IMR-90 (cell line): ENCODE measurements around the gene RNF212B. TPM values are rescaled to one million over a fixed set of nuclear protein-coding genes. Genes with fewer than 3 reads are reported as not detected.
"Not testable (repeated sequence)": the region's sequence is repeated elsewhere in the genome, so short reads cannot be mapped to it uniquely, and the experiment has no call there.

Experiments used
- ATAC-seq: fragments of 200-7000 bp; cut with Tn5 transposase; 2 replicates; pipeline ENCODE4 v1.9.1; 2020; ENCODE audit warnings: low read depth, mild to moderate bottlenecking, moderate library complexity
- BruUV-seq: library from RNA; stranded (reverse); fragments of 400-500 nt; replicated peaks from 2 replicates; lab custom pipeline; 2021; lab: Mats Ljungman, UMichigan
- CTCF ChIA-PET: fragments of 300-600 bp; formaldehyde crosslinking; extraction: SDS; loops from one replicate; lab custom pipeline; 2021; ENCODE audit warnings: antibody characterized with exemption; lab: Yijun Ruan, JAX
- POLR2A ChIA-PET: fragments of 300-600 bp; sonication (Branson Sonifier 250); formaldehyde crosslinking; loops from one replicate; lab custom pipeline; 2022; ENCODE audit warnings: antibody characterized with exemption; ENCODE audit not compliant: unreplicated experiment; lab: Charles Lee
- DNase-seq: peaks from one replicate; pipeline ENCODE4 v3.0.0; 2013
- H2AFZ ChIP-seq: replicated peaks from 2 replicates; pipeline ENCODE3; 2013; ENCODE audit warnings: low read length, mild to moderate bottlenecking; ENCODE audit not compliant: poor library complexity
- H2AK5ac ChIP-seq: 2 replicates; pipeline ENCODE4 v1.6.1; 2013; ENCODE audit warnings: low read depth, low read length, inconsistent platforms
- H2AK9ac ChIP-seq: replicated peaks from 2 replicates; pipeline ENCODE3; 2013; ENCODE audit warnings: mild to moderate bottlenecking, low read depth, low read length, moderate library complexity; ENCODE audit not compliant: poor library complexity
- H2BK120ac ChIP-seq: 2 replicates; pipeline ENCODE4 v1.6.1; 2013; ENCODE audit warnings: low read depth, low read length, inconsistent platforms
- H2BK15ac ChIP-seq: 3 replicates; pipeline ENCODE4 v1.6.1; 2013; ENCODE audit warnings: low read depth, low read length, inconsistent platforms
- H2BK20ac ChIP-seq: 2 replicates; pipeline ENCODE4 v1.6.1; 2013; ENCODE audit warnings: low read depth, mild to moderate bottlenecking, inconsistent platforms, low read length, moderate library complexity
- H2BK5ac ChIP-seq: 2 replicates; pipeline ENCODE4 v1.6.1; 2013; ENCODE audit warnings: mild to moderate bottlenecking, low read depth, low read length, inconsistent platforms; ENCODE audit not compliant: poor library complexity, severe bottlenecking
- H3K14ac ChIP-seq: replicated peaks from 2 replicates; pipeline ENCODE4 v1.6.1; 2013; ENCODE audit warnings: low read depth, low read length, inconsistent platforms
- H3K18ac ChIP-seq: 2 replicates; pipeline ENCODE4 v1.6.1; 2013; ENCODE audit warnings: low read depth, low read length, control low read depth
- H3K23ac ChIP-seq: 2 replicates; pipeline ENCODE4 v1.6.1; 2013; ENCODE audit warnings: low read depth, low read length, inconsistent platforms
- H3K27ac ChIP-seq: 2 replicates; pipeline ENCODE4 v1.5.1; 2013; ENCODE audit warnings: mild to moderate bottlenecking, control low read depth, low read length; ENCODE audit not compliant: insufficient read depth
- H3K27me3 ChIP-seq: 2 replicates; pipeline ENCODE4 v1.6.1; 2013; ENCODE audit warnings: low read length; ENCODE audit not compliant: control insufficient read depth, insufficient read depth
- H3K36me3 ChIP-seq: 2 replicates; pipeline ENCODE4 v1.6.1; 2013; ENCODE audit warnings: low read length, mixed read lengths; ENCODE audit not compliant: control insufficient read depth, insufficient read depth
- H3K4ac ChIP-seq: 2 replicates; pipeline ENCODE4 v1.6.1; 2013; ENCODE audit warnings: low read depth, low read length, inconsistent platforms
- H3K4me1 ChIP-seq: 2 replicates; pipeline ENCODE4 v1.6.1; 2013; ENCODE audit warnings: low read length, mixed read lengths; ENCODE audit not compliant: control insufficient read depth, insufficient read depth
- H3K4me2 ChIP-seq: 2 replicates; pipeline ENCODE4 v1.6.1; 2013; ENCODE audit warnings: low read depth, mild to moderate bottlenecking, control low read depth, low read length, moderate library complexity
- H3K4me3 ChIP-seq: 2 replicates; pipeline ENCODE4 v1.5.1; 2013; ENCODE audit warnings: low read depth, mild to moderate bottlenecking, control low read depth, low read length, moderate library complexity; ENCODE audit not compliant: insufficient read depth
- H3K56ac ChIP-seq: 2 replicates; pipeline ENCODE4 v1.6.1; 2013; ENCODE audit warnings: low read length, inconsistent platforms; ENCODE audit not compliant: insufficient read depth; ENCODE audit errors: extremely low read depth
- H3K79me1 ChIP-seq, 2 experiments: 2 replicates each; pipeline ENCODE4 v1.6.1; 2013; ENCODE audit warnings: low read length in 2 of 2, inconsistent platforms in 1 of 2, low read depth in 1 of 2
- H3K9ac ChIP-seq: 2 replicates; pipeline ENCODE4 v1.6.1; 2013; ENCODE audit warnings: low read depth, low read length, control low read depth
- H3K9me1 ChIP-seq: 2 replicates; pipeline ENCODE4 v1.6.1; 2013; ENCODE audit warnings: low read length, inconsistent platforms; ENCODE audit not compliant: insufficient read depth
- H3K9me3 ChIP-seq: 2 replicates; pipeline ENCODE4 v1.6.1; 2013; ENCODE audit warnings: low read length; ENCODE audit not compliant: control insufficient read depth, insufficient read depth
- H4K20me1 ChIP-seq: 2 replicates; pipeline ENCODE4 v1.6.1; 2013; ENCODE audit warnings: low read length, inconsistent platforms; ENCODE audit not compliant: insufficient read depth
- H4K5ac ChIP-seq: 2 replicates; pipeline ENCODE4 v1.6.1; 2013; ENCODE audit warnings: mild to moderate bottlenecking, low read depth, low read length, control low read depth
- H4K8ac ChIP-seq, 2 experiments: 2 replicates each; pipeline ENCODE4 v1.6.1; 2013; ENCODE audit warnings: low read depth in 2 of 2, low read length in 2 of 2, control low read depth in 1 of 2, inconsistent platforms in 1 of 2
- H4K91ac ChIP-seq: 2 replicates; pipeline ENCODE4 v1.6.1; 2013; ENCODE audit warnings: low read depth, low read length, inconsistent platforms; ENCODE audit not compliant: insufficient read depth
- WGBS, 2 experiments: methylation state at CpG; one replicate each; pipeline versions ENCODE4 v1.1.5 to v1.1.7; 2013; ENCODE audit warnings: missing lambda C conversion rate in 2 of 2; ENCODE audit not compliant: insufficient read length in 1 of 2; ENCODE audit errors: extremely low coverage in 2 of 2; 5-methylcytosine and 5-hydroxymethylcytosine counted together
- dilution Hi-C: fragments of 300-500 bp; cut with HindIII; formaldehyde crosslinking; loops from one replicate; pipeline ENCODE4 v1.14.3; 2018; ENCODE audit warnings: low sequenced_read_pairs; ENCODE audit not compliant: unreplicated experiment
- in situ Hi-C: fragments of 300-500 bp; cut with MboI; formaldehyde crosslinking; loops from 3 replicates; pipeline ENCODE4 v1.14.3; 2019; ENCODE audit warnings: low sequenced_read_pairs, inconsistent platforms, mixed read lengths
- intact Hi-C: fragments of 100-400 bp; cut with micrococcal nuclease; formaldehyde crosslinking; loops from 2 replicates; pipeline ENCODE4 v1.10.0; 2022
- polyA plus RNA-seq, 3 experiments: library from polyadenylated mRNA; depleted of rRNA; stranded (reverse); fragments of >200 nt; gene quantifications; 2 replicates each; pipeline ENCODE4 v1.2.3, GENCODE V29; 2012; ENCODE audit warnings: low replicate concordance in 1 of 3
- total RNA-seq: library from RNA; depleted of rRNA; stranded (reverse); fragments of >200 nt; gene quantifications from 2 replicates; pipeline ENCODE4 v1.2.3, GENCODE V29; 2012

The RNF212B gene
- total and polyA plus RNA-seq, 2 of the 4 experiments (the other 2 are of a cell fraction), result not detected

GRCh38 chr14:23241061-23241715, 3.5 kb downstream of the RNF212B start:
- H3K4ac ChIP-seq, H4K20me1 ChIP-seq, H3K4me3 ChIP-seq, H2AFZ ChIP-seq, H3K36me3 ChIP-seq, H3K79me1 ChIP-seq, H3K9me1 ChIP-seq, DNase-seq, H3K56ac ChIP-seq, H4K5ac ChIP-seq, H2BK5ac ChIP-seq, H4K8ac ChIP-seq, H3K14ac ChIP-seq, H4K91ac ChIP-seq, H3K18ac ChIP-seq, H2BK120ac ChIP-seq, H3K4me2 ChIP-seq, dilution Hi-C loops, H2AK5ac ChIP-seq, H2BK15ac ChIP-seq, CTCF ChIA-PET, H3K27ac ChIP-seq, H3K4me1 ChIP-seq, H2BK20ac ChIP-seq, H2AK9ac ChIP-seq, ATAC-seq, H3K27me3 ChIP-seq, intact Hi-C loops, H3K23ac ChIP-seq, H3K9me3 ChIP-seq, BruUV-seq, H3K9ac ChIP-seq, in situ Hi-C loops: not testable (repeated sequence)
- POLR2A ChIA-PET, result interaction anchor here (0.6 kb wide), 1 partner anchor 125 kb away, joined by 4 read pairs; no protein-coding TSS in a partner anchor
- WGBS, 2 experiments, result 60% methylated on average over 1 of the region's 7 CpGs; no CpG with 5 or more reads in 1 of the 2 experiments
